ENCODE measurements around the gene SOS2.

GRCh38 chr14:50257732-50258131 is 26.4 kb upstream of the SOS2 start:
- TF ChIP-seq POLR2A (IDR thresholded peaks at IDR 0.05; ENCODE audit: low read depth) (no peak), POLR2AphosphoS5 (IDR thresholded peaks at IDR 0.05) (no peak), EP300 (IDR thresholded peaks at IDR 0.05) (no peak)
- TF ChIP-seq, protein P1, sequence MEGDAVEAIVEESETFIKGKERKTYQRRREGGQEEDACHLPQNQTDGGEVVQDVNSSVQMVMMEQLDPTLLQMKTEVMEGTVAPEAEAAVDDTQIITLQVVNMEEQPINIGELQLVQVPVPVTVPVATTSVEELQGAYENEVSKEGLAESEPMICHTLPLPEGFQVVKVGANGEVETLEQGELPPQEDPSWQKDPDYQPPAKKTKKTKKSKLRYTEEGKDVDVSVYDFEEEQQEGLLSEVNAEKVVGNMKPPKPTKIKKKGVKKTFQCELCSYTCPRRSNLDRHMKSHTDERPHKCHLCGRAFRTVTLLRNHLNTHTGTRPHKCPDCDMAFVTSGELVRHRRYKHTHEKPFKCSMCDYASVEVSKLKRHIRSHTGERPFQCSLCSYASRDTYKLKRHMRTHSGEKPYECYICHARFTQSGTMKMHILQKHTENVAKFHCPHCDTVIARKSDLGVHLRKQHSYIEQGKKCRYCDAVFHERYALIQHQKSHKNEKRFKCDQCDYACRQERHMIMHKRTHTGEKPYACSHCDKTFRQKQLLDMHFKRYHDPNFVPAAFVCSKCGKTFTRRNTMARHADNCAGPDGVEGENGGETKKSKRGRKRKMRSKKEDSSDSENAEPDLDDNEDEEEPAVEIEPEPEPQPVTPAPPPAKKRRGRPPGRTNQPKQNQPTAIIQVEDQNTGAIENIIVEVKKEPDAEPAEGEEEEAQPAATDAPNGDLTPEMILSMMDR (IDR thresholded peaks at IDR 0.05) = no peak

Measured in esophagus muscularis mucosa (tissue), 4 donors.